T-helper 1 cell (primary cell): ENCODE results near the gene HNRNPDL.
"Not testable (repeated sequence)": the region's sequence is repeated elsewhere in the genome, so short reads cannot be mapped to it uniquely, and the experiment has no call there.

Experiments used
- DNase-seq, 5 donors: peaks; one replicate each; pipeline ENCODE4 v3.0.0-alpha.2; 2012 to 2020

The HNRNPDL gene

DNA sequence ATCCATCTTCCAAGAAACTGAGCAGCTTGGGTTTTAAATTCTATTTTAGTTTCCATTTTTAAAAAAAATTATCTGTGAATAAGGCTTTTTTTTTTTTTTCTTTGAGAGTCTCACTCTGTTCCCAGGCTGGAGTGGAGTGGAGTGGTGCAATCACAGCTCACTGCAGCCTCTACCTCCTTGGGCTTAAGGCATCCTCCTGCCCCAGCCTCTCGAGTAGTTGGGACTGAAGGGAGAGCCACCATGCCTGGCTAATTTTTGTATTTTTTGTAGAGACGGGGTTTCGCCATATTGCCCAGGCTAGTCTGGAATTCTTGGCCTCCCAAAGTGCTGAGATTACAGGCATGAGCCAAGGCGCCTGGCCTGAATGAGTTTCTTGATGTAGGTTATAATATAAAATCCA, 1.6 kb upstream of the HNRNPDL start:
- no peak for DNase-seq

DNA sequence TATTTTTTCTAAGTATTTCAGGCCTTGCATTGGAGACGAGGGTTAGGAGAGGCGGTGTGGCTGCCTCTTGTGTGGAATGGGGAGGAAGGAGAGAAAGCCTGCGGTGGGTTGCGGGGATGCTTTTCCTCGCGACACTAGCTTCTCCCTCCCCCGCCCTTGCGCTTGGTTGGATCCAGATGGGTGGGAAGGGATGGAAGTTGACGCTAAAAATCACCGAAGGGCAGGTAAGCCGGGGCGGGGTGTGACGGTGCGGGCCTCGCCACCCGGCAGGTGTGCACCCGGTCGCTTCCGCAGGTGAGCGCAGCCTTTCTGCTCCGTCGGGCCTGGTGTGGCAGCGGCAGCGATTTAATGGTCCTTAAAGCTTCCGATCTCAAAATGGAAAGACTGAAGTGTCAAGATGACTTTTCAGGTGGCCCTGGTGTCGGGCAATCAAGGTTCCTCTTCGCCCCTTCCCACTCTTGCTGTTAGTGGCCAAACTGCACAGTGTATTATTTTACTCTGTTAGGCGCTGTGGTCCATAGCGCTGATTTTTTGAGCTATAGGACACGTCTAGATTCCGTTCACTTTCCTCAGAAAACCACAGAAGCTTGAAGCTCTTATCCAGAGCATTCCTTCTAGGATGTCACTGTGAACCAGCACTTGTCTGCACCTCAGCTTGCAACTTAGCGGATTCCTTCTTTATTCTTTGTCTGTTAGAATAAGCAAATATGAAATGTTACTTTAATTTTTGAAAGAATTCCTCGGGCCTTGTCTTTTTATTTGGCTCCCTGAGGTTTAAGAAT, 893 bp upstream of the HNRNPDL start:
- DNase-seq, result peak; percentile 12 to 45 (median 33)

DNA sequence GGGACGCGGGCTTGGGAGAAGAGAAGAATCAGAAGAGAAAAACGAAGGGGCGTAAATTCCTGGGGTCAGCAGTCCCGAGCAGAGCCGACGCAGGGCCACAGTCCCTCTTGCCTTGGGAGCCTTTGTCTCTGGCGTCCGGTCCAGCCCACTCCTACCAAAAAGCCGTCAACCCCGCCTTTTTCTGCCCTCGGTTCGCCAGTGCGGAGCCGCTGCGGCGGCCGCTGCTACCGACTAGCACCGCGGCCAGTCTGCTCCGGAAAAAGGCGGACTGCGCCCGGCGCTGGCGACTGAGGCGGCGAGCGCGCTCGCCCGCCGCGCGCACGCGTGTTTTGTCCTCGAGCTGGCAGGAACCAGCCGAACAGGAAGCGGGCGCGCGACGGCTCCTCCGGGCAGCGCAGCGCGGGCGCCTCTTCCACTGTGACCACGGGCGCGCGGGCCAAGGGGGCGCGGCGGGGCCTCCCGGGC, 502 bp downstream of the HNRNPDL start:
- DNase-seq, result peak in 2 of 5 donors; percentile 66 to 84

DNA sequence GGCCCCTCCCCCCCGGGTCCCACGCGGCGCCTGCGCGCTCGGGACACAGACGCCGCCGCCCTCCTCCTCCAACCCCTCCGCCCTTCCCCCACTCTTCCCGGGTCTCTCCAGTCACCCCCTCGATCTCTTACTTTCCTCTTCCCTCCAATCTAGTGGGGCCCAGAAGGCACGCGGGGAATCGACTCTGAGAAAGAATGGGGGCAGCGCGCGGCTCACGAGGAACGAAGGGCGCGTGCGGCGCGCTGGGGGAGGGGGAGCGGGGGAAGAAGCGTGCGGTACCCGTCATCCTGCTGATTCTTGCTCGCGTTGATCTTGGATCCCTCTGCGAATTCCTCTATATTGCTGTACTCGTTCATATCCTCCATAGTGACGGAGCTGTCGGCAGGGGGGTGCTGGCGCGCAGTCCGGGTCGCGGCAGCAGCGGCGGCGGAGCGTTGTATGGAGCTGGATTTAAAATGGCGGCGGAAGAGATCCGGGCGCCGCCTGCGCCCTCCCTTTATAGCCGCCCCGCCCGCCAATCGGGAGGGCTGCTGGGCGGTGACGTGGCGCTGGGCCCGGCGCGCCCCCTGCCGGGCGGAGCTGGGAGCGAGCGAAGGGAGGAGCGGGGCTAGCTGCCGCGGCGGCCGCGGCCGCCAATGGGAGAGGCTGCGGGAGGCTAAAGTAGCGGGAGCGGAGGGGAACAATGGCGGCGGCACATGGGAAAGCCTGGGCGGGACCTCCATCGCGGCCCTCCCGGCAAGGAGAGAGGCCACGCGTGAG, 1.1 kb downstream of the HNRNPDL start:
- peak; percentile 87 to 95 (median 88) for DNase-seq

DNA sequence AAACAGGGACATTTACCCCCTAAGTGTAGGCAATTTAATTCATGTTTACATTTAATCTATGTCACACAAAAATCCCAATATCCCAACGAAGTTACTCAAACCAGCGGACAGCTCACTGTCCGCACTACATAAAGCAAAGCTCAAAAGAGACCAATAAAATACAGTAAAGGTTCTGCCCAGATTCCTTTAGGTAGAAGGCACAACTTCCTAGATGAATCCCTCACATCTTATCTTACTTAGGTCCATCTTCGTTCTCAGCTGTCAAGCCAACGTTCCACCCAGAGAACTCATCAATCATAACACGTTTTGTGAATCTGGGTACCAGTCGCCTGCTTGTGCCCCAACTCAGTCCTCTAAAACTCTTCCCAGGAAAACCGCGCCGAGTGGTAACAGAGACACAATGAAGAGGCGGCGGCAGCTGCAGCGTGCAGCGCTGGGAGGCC, 1.7 kb downstream of the HNRNPDL start:
- DNase-seq, result no peak

DNA sequence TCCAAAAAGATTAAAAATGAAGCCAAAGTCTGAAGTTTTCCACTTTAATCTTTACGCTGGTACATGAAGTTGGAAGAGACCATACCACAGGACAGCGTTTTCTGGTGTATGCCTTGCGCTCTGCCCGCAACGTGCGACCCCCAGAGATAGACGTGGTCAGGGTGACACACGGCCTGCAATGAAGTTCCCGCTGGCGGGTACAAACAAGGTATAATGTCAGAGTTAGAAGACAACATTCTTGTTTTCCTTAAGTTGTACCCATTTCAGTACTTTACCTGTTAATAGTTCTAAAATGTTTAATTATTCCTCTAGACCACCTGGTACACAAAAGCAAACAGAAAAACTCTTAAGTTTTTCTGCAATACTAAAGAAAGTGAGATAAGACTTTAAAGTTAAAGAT, 4.8 kb downstream of the HNRNPDL start:
- no peak for DNase-seq

DNA sequence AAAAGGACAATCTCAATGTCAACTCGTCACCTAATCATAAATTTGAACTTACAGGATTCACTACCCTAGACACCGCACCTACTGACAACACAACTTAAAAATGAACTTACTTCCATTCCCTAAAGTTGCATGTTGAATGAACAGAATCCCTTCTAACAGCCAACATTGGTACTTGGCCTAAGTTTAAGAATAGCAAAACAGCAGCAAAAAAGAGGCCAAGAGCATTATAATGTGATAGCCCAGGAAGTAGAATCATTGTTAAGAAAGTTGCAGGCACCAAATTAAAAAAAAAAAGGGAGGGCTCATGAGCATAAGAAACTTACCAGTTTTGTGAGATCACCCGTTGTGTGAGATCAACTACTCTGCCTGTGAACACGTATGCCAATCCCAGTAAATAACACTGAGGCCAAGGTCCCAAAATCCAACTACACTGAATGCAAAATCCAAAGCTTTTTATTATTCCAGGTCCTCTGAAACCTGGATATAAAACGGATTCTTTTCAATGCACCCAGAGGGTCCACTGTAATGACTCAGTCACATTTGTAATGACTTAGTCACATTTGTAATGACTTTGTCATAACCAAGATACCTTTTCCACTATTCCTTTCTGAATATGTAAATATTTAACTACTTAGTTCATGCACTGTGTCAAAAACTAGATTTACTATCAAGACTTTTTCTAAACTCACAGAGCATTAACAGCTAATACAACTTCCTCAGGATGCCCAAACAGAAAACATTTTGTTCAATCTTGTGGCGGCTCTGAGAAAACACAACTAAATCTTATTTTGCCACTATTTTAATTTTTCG, 6.8 kb downstream of the HNRNPDL start:
- no peak for DNase-seq

DNA sequence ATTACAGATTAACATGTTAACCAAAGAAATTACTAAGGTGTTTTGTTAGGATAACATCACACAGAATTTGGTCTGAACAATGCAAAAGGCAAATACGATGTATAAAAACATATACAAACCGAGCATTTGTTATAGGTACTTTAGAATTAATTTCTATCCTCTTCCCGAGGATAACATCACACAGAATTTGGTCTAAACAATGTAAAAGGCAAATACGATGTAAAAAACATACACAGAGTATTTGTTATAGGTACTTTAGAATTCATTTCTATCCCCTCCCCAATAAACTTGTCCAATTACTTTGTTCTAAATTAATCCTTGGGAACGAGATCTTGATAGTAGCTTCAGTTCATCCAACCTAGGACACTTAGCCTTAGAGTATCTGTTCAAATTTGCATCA, 7.6 kb downstream of the HNRNPDL start:
- DNase-seq, result no peak

DNA sequence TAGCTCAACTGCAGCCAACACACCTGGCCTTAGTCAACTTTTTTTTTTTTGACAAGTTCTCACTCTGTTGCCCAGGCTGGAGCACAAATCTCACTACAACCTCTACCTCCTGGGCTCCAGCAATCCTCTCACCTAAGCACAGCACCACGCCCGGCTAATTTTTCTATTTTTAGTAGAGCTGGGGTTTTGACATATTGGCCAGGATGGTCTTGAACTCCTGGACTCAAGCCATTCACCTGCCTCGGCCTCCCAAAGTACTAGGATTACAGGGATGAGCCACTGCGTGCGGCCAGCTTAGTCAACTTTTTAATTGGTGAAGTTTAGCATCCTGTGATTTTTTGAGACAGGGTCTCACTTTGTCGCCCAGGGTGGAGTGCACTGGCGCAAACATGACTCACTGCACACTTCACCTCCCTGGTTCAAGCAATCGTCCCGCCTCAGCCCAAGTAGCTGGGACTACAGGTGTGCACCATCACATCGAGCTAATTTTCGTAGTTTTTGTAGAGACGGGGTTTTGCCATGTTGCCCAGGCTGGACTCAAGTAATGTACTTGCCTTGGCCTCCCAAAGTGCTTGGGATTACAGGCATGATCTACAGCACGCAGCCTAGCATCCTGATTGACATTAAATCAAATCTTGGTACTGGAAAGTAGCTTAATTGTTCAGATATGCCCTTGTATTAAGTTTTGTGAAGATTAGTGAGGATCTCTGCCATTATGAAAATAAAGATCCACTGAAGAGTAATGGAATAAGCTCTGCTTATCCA, 8.3 kb downstream of the HNRNPDL start:
- no peak for DNase-seq

DNA sequence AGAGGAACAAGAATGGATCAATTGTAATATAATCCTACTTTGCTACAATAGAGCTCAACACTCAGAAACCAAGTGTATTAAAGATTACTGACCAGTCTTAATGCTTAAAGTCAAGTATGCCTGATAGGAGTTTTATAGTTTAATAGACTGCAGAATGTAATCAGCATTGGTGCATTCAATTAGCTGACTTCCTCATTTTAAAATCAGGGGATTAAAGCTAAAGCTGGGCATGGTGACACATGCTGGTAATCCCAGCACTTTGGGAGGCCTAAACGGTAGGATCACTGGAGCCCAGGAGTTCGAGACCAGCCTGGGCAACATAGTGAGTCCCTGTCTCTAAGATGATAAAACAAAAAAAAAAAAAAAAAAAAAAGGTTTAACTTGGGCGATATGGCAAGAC, 10.8 kb downstream of the HNRNPDL start:
- no peak for DNase-seq

DNA sequence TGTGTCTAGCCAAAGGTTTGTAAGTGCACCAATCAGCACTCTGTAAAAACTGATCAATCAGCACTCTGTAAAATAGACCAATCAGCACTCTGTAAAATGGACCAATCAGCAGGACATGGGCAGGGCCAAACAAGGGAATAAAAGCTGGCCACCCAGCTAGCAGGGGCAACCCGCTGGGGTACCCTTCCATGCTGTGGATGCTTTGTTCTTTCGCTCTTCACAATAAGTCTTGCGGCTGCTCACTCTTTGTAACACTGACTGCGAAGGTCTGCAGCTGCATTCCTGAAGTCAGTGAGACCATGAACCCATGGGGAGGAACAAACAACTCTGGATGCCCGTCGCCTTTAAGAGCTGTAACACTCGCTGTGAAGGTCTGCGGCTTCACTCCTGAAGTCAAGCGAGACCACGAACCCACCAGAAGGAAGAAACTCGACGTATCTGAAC, 14.3 kb downstream of the HNRNPDL start:
- DNase-seq, result no peak

DNA sequence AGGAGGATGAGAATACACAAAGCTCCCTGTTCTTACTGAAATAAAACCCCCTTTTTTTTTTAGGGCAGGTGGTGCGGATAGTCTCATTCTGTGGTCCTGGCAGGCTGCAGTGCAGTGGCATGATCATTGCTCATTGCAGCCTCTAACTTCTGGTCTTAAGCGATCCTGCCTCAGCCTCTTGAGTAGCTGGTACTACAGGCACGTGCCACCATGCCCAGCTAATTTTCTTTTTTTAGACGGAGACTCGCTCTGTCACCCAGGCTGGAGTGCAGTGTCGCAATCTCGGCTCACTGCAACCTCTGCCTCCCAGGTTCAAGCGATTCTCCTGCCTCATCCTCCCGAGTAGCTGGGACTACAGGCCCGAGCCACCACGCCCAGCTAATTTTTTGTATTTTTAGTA, 15.2 kb downstream of the HNRNPDL start:
- not testable (repeated sequence) for DNase-seq

DNA sequence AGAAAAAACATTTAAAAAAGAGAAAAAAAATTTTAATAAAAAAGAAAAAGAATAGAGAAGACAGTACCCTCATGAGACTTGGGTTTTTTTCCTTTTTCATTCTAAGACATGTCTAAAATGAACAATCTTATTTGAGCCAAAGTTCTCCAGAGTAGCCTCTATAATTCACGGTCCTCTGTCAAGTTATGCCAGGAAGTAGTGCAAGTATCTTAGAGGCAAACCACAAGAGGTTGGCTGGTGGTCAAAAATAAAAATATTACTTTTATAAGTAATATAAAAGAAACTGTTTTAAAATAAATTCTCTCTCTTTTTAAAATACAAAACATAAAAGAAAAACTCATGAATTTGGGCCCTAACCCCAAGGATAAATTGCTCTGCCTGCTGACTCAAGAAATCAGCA, 26.5 kb downstream of the HNRNPDL start:
- no peak for DNase-seq

DNA sequence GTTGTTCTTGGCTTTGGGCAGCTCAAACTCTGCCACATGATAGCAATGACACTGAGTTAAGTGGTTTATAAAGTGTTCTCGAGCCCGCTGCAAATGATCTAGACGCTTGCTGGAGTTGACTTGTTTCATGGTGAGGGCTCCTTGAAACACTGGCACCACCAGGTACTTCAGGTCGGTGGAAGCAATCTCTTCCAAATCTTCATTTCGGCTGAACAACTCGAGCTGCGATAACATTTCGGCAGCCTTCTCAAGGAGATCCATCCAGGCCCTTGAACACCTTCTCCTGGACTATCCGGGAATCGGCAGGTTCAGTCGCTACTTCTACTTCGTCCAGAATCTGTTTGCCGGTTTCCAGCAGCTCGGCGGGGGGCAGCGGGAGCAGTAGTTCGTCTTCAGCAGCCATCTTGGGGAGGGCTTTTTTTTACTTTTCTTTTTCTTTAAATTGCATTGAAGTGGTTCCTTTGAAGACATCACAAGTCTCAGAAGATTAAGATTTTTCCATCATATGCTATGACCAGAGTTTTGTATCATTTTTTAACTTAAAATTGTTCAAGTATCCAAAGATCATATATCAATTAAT, 28.0 kb downstream of the HNRNPDL start:
- DNase-seq, result no peak

DNA sequence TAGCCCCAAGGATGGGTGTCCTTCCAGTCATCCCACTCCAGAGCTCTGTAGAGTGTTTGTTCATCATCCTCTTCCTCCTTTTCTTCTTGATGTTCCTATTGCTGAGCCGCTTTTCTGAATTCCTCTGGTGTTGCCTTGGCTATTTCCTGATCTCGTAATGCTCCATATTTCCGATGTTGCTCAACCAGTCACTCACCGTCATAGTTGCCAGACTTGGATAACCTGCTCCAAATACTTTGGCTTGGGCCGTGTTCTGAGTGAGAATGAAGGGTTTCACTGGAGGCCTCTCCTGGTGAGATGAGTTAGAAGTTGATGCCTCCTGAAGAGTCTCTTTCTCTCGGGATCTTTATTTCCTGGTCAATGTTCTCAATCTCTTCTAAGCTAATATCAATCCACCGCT, 28.7 kb downstream of the HNRNPDL start:
- no peak for DNase-seq

DNA sequence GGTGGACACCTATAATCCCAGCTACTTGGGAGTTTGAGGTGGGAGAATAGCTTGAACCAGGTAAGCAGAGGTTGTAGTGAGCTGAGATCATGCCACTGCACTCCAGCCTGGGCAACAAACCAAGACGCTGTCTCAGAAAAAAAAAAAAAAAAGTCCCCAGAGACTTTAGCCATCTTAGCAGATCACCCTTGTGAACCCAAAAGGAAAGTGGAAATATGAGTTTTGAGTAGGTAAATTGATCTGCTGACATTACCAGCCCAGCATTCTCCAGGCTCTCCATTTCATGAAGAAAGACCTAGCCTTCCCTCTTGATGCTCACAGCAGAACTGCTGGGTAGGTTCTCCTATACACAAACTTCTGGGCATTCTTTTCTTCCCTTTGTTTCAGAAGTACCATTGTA, 32.0 kb downstream of the HNRNPDL start:
- no peak for DNase-seq

DNA sequence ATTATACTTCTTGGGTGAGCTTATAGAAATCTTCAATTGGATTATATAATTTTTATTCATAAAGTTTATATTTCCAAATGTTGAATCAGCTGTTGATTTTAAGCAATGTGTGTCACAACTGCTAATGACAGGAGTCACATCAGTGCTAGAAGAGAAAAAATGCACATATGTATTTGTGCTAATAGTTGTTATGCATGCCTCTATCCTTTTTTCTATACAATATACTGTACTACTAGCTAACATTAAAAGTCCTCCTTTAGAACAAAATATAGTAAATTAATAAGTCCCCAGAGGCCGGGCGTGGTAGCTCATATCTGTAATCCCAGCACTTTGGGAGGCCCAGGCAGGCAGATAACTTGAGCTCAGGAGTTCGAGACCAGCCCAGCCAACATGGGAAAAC, 32.7 kb downstream of the HNRNPDL start:
- no peak for DNase-seq

DNA sequence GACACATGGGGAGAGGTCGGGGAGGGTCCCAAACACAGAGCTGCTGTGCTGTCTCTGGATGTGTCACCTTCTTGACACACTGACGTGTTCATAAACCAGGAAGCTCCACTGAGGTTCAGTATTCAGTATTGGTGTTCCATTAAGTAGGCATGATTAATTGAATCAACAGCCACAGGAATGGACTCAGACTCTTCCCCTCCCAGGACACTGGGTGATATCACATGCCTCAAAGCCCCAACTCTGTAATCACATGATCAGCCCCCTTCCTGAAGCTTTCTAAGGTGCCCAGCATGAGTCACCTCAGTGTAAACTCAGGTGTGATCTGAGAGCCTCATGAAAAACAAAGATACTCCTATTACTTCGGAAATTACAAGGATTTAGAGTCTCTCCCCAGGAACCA, 35.4 kb downstream of the HNRNPDL start:
- no peak for DNase-seq

DNA sequence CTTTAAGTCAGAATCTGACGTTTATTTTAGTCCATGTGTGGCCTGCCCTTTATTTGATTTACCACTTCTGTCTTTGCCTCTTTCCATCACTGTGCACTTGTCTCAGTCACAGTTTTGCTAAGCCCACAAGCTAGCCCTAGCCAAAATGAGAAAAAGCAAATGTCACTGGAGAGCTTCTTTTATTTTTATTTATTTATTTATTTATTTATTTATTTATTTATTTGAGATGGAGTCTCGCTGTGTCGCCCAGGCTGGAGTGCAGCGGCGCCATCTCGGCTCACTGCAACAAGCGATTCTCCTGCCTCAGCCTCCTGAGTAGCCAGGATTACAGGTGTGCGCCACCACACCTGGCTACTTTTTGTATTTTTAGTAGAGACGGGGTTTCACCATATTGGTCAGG, 40.2 kb downstream of the HNRNPDL start:
- DNase-seq, result not testable (repeated sequence)

DNA sequence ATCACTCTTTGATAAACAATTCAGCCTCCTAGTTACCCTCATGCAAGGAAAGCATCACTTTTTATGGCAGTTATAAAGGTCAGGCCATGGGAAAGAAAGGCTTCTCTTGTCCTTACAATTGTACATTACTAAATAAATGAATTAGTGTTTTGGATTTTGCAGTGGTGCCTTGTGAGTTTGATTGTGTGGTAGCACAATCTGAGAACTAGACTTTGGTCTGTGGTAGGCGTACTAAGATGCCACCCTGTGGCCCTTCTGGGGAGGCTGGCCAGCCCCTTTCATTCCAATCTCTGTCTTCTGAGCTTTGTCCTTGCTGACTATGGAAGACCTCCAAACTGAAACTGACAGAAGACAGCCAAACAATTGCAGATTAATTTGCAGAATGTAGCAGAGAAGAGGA, 41.9 kb downstream of the HNRNPDL start:
- no peak for DNase-seq

DNA sequence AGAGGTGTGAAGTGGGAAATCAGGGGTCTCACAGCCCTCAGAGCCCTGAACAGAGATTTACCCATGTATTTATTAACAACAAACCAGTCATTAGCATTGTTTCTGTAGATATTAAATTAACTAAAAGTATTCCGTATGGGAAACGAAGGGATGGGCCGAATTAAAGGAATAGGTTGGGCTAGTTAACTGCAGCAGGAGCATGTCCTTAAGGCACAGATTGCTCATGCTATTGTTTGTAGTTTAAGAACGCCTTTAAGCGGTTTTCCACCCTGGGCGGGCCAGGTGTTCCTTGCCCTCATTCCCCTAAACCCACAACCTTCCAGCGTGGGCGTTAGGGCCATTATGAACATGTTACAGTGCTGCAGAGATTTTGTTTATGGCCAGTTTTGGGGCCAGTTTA, 44.0 kb downstream of the HNRNPDL start:
- DNase-seq, result not testable (repeated sequence)

DNA sequence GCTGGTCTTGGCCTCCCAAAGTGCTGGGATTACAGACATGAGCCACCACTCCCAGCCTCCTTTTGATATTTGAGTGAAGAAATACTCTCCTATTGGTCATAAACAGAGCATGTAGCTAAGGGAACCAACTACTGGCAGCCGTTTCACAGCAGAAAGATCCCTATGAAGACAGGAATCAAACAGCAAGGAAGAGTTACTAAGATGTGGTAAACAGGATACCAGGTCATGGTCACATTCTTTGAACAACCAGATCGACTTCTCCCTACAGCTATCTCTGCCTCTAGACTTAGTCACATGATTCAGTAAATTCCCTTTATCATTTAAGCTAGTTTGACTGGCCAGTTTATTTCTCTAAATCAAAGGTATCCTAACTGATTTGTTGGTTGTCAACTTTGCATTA, 47.5 kb downstream of the HNRNPDL start:
- no peak for DNase-seq
